ENCODE data around the gene VPS13C. TPM values are rescaled to one million over a fixed set of nuclear protein-coding genes. Genes with fewer than 3 reads are reported as not detected.
"Not testable (repeated sequence)": the region's sequence is repeated elsewhere in the genome, so short reads cannot be mapped to it uniquely, and the experiment has no call there.

VPS13C gene
- total RNA-seq, 1 donor, result 79.8 TPM

DNA sequence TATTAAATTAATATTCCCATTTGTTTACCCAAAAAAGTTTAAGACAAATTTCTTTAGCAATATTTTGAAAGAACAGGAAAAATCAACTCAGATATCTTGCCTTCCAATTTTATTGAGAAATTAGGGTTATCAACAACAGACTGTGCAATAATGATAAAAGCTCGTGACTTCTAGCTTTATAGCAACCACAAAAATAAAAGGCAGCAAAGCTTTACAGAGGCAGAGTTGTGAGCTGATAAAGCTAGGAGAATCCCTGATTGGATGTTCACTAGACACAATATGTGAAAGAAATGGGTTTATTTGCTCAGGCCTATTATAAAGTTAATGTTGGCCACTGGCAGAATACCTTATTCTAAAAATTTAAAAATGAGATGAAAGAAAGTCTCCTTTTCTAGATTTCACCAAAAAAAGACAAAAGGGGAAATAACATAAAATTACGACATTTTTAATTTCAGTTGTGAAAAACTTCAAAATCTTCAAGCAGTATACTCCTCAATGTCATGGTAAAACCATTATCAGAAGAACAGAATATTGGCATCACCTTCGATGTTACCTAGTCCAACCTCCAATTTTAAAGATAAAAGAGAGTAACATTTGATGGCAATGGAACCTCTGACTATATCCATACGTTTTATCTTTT lies 2.8 kb downstream of the VPS13C start:
- no peak for TF ChIP-seq CTCF (IDR thresholded peaks at IDR 0.05; ENCODE audit: insufficient read depth, low read length)
- DNase-seq (ENCODE audit: low read depth), result no peak
- H3K4me3 ChIP-seq (ENCODE audit: low read depth, low read length), result no peak overlapping the region

- no peak for TF ChIP-seq CTCF (IDR thresholded peaks at IDR 0.05; ENCODE audit: insufficient read depth, low read length)
- no peak for DNase-seq (ENCODE audit: low read depth)
- no peak overlapping the region for H3K4me3 ChIP-seq (ENCODE audit: low read depth, low read length)
Observed at GRCh38 chr15:62054979-62055378, 5.3 kb downstream of the VPS13C start.

DNA sequence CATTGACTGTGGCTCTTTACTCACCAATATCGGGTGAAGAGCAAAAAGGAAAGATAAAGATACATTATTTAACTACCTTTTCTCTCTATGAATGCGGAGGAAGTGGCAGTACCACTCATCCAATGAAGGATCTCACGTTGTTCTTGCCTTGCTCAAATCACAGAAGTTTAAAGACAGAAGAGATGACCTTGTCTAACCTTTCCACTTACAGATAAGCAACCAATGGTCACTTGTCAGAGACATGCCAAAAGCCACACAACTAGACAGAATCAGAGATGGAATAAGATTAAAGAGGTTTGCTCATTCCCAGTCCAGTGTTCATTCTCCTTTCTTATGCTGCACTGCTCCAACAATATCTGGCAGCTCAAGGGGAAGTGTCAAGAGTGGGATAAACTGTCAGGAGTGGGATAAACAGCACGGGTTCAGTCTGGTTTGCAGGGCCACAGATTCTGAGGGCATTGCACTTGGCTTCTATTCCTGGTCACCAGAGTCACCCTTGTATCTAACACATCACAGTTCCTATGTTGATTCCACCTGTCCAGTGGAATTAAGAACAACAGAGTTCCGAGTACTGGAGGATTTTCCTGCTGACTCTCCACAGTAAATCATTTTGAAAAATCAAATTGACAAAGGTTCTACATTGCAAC lies 6.7 kb downstream of the VPS13C start:
- H3K4me3 ChIP-seq (ENCODE audit: low read depth, low read length), result no peak overlapping the region
- no peak for TF ChIP-seq CTCF (IDR thresholded peaks at IDR 0.05; ENCODE audit: insufficient read depth, low read length)
- no peak for DNase-seq (ENCODE audit: low read depth)

- TF ChIP-seq CTCF (IDR thresholded peaks at IDR 0.05; ENCODE audit: insufficient read depth, low read length), result no peak
- H3K4me3 ChIP-seq (ENCODE audit: low read depth, low read length), result no peak overlapping the region
- DNase-seq (ENCODE audit: low read depth), result no peak
Observed at GRCh38 chr15:62052713-62053112, 7.5 kb downstream of the VPS13C start.

- DNase-seq (ENCODE audit: low read depth), result no peak
- H3K4me3 ChIP-seq (ENCODE audit: low read depth, low read length), result no peak overlapping the region
- TF ChIP-seq CTCF (IDR thresholded peaks at IDR 0.05; ENCODE audit: insufficient read depth, low read length), result no peak
Observed at GRCh38 chr15:62051166-62051565, 9.1 kb downstream of the VPS13C start.

GRCh38 chr15:62050115-62050514 lies 10.1 kb downstream of the VPS13C start:
- no peak for TF ChIP-seq CTCF (IDR thresholded peaks at IDR 0.05; ENCODE audit: insufficient read depth, low read length)
- H3K4me3 ChIP-seq (ENCODE audit: low read depth, low read length), result no peak overlapping the region
- no peak for DNase-seq (ENCODE audit: low read depth)

GRCh38 chr15:62048254-62048653 lies 12.0 kb downstream of the VPS13C start:
- not testable (repeated sequence) for H3K4me3 ChIP-seq (ENCODE audit: low read depth, low read length); DNase-seq (ENCODE audit: low read depth)

All from fibroblast of the aortic adventitia (primary cell).